ENCODE data around the gene MGAT4B.
"Not testable (repeated sequence)": the region's sequence is repeated elsewhere in the genome, so short reads cannot be mapped to it uniquely, and the experiment has no call there.

The MGAT4B gene

DNA sequence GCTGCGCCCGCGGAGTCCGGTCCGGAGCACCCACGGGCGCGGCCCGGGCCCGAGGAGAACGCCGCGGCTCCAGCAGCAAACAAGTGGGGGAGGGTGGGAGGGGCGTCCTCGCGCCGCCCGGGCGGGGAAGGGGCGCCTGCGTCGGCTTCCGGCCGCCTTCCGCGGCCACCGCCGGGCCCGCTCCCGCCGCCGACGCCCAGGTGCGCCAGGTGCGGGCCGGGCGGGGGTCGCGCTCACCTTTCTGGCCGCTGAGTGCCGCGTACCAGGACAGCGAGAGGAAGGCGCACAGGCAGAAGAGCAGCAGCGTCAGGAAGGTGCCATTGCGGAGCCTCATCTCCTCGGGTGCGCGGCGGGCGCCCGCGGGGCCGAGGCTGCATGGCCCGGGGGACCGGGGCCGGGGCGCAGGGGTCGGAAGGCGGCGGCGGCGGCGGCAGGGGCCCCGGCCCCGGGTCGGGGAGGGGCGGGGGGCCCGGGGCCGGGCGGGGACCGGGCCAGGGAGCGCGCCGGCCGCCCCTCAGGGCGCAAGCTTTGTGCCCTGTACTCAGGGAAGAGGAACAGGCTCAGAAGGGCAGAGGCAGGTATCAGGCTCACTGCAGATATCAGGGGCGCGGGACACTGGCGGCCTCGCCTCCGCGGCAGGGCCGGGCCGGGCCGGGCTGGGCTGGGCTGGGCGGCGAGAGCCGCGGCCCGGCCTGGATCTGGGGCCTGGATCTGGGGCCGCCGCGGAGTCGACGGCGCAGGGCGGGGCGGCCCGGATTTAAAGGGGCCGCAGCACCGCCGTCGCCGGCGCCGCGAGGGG lies at the start of gene MGAT4B:
MGAT4B (minus strand) TSS at position 617 of the 799 bp plus-strand sequence; CDS start at position 334, 283 bp downstream.
- FAIRE-seq, result no peak

GRCh38 chr5:179854356-179854755 lies 47.7 kb upstream of the MGAT4B start:
- FAIRE-seq, result no peak

- no peak for FAIRE-seq
Measured at GRCh38 chr5:179852993-179853547, 46.4 kb upstream of the MGAT4B start.

DNA sequence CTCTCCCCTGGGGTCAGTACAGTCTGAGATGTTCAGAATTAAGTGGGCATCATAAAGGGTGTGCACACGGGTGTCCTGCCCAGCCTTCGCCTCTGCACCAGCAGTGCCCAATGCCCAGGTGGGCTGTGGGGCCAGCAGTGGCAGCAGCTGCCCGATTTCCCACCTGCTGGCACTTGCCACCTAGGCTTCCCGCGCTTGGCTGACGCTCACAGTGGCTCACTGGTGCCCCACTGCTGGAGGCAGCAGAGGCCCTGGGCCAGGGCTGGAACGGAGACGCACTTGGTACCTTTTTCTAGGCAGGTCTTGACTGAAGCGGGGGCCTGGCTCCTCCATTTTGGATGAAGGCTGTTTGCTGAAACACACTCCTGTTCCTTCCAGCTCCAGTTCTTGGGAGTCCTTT lies 35.0 kb upstream of the MGAT4B start:
- no peak for FAIRE-seq

DNA sequence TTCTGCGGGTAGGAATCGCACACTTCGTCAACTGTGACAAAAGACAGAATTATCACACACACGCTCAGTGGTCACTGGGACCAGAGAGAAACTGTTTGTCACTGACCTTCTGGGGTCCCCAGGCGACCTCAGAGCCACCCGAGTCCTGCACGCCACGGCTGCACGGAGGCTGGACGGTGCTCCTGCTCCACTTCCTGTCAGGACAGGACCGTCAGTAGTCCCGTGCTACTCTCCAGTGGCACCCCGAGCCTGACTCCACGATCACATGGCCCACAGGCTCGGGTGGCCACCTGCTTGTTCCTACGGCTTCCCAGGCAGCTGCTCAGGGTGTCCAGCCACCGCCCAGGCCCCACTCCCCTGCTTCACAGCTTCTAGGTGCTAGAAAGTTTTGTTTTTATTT lies 34.1 kb upstream of the MGAT4B start:
- no peak for FAIRE-seq

- no peak for FAIRE-seq
Measured at GRCh38 chr5:179840321-179840720, 33.7 kb upstream of the MGAT4B start.

GRCh38 chr5:179839328-179840256 lies 32.9 kb upstream of the MGAT4B start:
- no peak for FAIRE-seq

DNA sequence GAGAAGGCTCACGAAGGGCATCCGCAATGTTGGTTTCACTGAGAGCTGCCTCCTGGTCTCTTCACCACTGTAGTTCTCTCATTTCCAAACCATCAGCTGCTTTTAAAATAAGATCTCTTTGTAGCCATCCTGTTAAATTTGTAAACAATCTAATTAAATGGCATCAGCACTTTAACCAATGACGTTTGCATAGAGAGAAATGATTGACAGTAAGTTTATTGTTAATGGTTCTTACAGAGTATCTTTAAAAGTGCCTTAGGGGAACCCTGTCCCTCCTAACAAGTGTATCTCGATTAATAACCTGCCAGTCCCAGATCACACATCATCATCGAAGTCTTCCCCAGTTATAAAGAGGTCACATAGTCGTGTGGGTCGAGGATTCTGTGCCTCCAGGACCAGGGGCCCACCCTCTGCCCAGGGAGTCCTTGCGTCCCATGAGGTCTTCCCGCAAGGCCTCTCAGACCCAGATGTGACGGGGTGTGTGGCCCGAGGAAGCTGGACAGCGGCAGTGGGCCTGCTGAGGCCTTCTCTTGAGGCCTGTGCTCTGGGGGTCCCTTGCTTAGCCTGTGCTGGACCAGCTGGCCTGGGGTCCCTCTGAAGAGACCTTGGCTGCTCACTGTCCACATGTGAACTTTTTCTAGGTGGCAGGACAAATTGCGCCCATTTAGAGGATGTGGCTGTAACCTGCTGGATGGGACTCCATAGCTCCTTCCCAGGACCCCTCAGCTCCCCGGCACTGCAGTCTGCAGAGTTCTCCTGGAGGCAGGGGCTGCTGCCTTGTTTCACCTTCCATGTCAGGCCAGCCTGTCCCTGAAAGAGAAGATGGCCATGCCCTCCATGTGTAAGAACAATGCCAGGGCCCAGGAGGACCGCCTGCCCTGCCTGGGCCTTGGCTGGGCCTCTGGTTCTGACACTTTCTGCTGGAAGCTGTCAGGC lies 30.7 kb upstream of the MGAT4B start:
- no peak for FAIRE-seq

DNA sequence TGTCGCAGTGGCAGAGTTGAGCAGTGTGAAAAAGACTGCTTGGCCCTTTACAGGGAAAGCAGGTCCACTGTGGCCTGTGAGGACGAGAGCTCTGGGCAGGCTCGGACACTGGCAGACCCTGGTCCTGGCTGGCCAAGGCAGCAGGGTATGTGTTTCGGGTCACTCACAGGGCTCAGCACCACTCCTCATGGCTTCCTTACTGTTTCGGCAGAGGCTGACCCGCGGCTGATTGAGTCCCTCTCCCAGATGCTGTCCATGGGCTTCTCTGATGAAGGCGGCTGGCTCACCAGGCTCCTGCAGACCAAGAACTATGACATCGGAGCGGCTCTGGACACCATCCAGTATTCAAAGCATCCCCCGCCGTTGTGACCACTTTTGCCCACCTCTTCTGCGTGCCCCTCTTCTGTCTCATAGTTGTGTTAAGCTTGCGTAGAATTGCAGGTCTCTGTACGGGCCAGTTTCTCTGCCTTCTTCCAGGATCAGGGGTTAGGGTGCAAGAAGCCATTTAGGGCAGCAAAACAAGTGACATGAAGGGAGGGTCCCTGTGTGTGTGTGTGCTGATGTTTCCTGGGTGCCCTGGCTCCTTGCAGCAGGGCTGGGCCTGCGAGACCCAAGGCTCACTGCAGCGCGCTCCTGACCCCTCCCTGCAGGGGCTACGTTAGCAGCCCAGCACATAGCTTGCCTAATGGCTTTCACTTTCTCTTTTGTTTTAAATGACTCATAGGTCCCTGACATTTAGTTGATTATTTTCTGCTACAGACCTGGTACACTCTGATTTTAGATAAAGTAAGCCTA lies 29.8 kb upstream of the MGAT4B start:
- no peak for FAIRE-seq

GRCh38 chr5:179834871-179835270 lies 28.2 kb upstream of the MGAT4B start:
- not testable (repeated sequence) for FAIRE-seq

- FAIRE-seq, result no peak
Measured at GRCh38 chr5:179834120-179834519, 27.5 kb upstream of the MGAT4B start.

- FAIRE-seq, result no peak
Measured at GRCh38 chr5:179833709-179834070, 27.0 kb upstream of the MGAT4B start.

DNA sequence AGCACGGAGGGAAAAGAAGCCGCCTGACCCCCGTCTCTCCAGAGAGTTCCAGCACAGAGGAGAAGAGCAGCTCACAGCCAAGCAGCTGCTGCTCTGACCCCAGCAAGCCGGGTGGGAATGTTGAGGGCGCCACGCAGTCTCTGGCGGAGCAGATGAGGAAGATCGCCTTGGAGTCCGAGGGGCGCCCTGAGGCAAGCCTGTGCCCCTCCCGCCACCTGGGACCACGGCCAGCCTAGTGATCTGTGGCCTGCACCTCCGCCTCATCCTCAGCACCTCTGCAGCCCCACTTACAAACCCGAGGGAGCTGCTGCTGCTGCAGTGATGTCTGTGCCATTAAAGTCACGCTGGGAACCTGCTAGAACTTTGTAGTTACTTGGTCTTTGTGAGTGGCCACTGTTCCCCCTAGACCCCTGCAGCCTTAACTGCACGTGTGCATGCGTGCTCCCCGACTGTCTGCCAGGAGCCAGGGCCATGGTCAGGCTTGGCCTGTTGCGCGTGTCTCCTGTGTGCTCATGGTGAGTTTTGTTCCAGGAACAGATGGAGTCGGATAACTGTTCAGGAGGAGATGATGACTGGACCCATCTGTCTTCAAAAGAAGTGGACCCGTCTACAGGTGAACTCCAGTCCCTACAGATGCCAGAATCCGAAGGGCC lies 26.5 kb upstream of the MGAT4B start:
- FAIRE-seq, result no peak

DNA sequence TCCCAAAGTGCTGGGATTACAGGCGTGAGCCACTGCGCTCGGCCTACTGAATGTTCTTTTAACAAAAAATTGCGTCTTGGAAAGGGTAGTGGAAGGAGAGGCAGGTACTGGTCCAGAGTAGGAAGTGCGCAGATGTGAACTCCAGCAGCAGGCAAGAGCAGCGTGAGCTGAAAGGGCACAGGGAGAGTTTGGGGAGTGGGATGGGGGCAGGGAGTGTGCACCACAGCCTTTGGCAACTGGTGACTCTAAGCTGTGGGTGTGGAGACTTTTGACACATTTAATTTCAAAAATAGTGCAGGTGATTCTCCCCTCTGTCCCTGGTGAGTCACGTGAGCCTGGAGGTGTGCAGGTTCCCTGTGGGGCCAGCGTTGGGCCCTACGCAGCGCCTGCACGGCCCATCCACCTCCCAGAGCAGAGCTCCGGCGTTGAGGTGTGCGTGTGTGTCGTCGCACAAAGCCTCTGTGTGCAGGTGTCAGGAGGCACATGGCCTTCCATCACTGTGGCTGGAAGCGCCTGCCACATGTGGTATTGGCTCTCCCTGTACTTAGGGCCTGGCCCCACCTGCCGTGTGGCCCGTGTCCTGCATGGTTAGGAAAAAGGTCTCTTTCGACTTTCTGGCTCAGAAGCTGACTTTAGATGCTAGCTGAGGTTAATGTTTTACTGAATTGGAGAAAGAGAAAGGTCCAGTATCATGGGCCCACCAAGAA lies 25.5 kb upstream of the MGAT4B start:
- FAIRE-seq, result no peak

DNA sequence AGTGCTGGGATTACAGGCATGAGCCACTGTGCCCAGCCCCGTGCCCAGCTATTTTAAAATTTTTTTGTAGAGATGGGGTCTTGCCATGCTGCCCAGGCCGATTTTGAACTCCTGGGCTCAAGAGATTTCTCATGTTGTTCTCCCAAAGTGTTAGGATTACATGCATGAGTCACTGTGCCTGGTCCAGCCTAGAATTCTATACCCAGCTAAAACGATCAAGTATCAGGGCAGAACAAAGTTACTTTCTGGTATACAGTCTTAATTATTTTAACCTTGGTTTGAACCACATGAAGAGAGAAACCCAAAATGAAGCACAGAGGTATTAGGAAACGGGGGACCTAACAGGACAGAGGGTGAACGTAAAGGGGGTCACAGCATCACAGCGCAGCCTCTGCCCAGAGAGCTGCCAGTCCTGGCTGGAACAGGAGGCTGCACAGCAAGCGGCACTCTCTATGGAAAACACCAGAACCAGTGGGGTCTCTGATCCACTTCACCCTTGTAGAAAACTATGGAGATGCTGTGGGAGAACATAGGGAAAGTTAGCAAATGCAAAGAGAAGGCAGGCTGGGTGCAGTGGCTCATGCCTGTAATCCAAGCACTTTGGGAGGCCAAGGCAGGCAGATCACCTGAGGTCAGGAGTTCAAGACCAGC lies 24.3 kb upstream of the MGAT4B start:
- FAIRE-seq, result no peak

- no peak for FAIRE-seq
Measured at GRCh38 chr5:179829732-179830435, 23.2 kb upstream of the MGAT4B start.

- FAIRE-seq, result no peak
Measured at GRCh38 chr5:179828756-179829421, 22.2 kb upstream of the MGAT4B start.

DNA sequence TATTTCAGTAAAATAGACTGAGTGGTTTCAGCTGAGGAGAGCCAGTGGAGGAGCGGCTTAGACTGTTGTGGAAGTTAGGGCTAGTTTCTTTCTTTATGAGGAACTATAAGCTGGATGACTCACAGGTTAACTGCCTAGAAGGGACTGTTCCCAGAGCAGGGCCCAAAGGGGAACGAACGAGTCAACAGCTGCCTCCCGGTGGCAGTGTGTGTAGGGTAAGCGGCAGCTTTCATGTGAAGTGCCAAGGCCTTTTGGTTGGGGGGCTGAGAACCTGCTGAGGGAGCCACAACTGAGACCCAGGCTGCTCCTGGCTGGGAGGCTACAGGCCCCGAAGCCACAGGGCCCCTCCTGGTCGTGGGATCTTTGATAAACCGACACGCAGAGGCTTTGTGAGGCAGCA lies 21.0 kb upstream of the MGAT4B start:
- no peak for FAIRE-seq

Measured in TTC549 (cell line).